C4-2B (cell line): Measurements from ENCODE around the gene ELL3.

Experiments used
- ZFX ChIP-seq: fragments of 450-650 bp; IDR thresholded peaks from 2 replicates; pipeline ENCODE4 v1.6.1; 2017
- TF ChIP-seq, protein P1 (sequence below): fragments of 450-650 bp; conservative IDR thresholded peaks from 2 replicates; pipeline ENCODE4 v1.5.1; 2017; ENCODE audit warnings: mild to moderate bottlenecking

DNA sequence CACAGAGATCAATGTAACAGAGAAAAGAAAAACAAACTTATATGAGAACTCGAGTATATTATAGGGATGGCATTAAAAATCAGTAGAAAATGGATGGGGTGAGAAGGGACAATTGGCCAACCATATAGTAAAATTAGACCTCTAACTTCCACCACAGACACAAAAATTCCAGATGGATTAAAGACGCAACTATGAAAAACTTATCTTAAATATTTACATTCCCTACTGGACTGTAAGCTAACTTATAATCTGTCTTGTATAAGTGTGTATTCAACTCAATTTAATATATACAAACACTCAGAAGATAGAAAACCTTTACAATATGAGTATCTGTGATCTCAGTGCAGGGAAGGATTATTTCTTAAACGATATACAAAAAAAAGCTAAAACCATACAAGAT is 44.7 kb upstream of the ELL3 start:
- TF ChIP-seq, protein P1, sequence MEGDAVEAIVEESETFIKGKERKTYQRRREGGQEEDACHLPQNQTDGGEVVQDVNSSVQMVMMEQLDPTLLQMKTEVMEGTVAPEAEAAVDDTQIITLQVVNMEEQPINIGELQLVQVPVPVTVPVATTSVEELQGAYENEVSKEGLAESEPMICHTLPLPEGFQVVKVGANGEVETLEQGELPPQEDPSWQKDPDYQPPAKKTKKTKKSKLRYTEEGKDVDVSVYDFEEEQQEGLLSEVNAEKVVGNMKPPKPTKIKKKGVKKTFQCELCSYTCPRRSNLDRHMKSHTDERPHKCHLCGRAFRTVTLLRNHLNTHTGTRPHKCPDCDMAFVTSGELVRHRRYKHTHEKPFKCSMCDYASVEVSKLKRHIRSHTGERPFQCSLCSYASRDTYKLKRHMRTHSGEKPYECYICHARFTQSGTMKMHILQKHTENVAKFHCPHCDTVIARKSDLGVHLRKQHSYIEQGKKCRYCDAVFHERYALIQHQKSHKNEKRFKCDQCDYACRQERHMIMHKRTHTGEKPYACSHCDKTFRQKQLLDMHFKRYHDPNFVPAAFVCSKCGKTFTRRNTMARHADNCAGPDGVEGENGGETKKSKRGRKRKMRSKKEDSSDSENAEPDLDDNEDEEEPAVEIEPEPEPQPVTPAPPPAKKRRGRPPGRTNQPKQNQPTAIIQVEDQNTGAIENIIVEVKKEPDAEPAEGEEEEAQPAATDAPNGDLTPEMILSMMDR = no peak
- TF ChIP-seq ZFX = no peak
